22Rv1 (cell line): ENCODE measurements around the gene SLC29A3.

Experiments
- ZFX ChIP-seq: fragments of 450-650 bp; IDR thresholded peaks from 2 replicates; pipeline ENCODE4 v1.6.1; 2017; ENCODE audit warnings: antibody characterized with exemption, borderline replicate concordance
- TF ChIP-seq, protein P1 (sequence below): fragments of 450-650 bp; IDR thresholded peaks from 2 replicates; pipeline ENCODE4 v1.5.1; 2017; ENCODE audit warnings: mild to moderate bottlenecking

DNA sequence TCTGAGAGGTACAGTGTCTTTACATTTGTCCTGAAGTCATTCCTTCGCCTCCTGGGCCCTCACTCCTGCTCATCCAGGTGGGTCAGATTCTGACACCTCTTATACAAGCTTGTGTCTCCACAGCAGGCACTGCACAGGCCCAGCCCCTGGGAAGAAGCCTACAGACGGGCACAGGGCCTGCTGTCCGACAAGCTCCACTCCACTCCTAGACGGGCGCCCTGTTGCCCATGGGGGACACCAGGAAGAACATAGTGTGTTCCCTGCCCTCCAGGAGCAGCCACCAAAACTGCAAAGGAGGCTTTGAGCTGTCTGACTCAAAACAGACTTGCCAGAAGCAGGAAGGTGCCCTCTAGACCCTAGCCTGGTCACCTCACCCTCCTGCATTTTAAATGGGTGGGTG, 45.6 kb upstream of the SLC29A3 start:
- TF ChIP-seq, protein P1, sequence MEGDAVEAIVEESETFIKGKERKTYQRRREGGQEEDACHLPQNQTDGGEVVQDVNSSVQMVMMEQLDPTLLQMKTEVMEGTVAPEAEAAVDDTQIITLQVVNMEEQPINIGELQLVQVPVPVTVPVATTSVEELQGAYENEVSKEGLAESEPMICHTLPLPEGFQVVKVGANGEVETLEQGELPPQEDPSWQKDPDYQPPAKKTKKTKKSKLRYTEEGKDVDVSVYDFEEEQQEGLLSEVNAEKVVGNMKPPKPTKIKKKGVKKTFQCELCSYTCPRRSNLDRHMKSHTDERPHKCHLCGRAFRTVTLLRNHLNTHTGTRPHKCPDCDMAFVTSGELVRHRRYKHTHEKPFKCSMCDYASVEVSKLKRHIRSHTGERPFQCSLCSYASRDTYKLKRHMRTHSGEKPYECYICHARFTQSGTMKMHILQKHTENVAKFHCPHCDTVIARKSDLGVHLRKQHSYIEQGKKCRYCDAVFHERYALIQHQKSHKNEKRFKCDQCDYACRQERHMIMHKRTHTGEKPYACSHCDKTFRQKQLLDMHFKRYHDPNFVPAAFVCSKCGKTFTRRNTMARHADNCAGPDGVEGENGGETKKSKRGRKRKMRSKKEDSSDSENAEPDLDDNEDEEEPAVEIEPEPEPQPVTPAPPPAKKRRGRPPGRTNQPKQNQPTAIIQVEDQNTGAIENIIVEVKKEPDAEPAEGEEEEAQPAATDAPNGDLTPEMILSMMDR, result no peak
- TF ChIP-seq ZFX, result no peak
